A549 (cell line): ENCODE results near the gene ARPP19. TPM values are rescaled to one million over a fixed set of nuclear protein-coding genes. Genes with fewer than 3 reads are reported as not detected.
"Not testable (repeated sequence)": the region's sequence is repeated elsewhere in the genome, so short reads cannot be mapped to it uniquely, and the experiment has no call there.

Source experiments
- ATAC-seq, 2 experiments: fragments of 200-7000 bp in 1 of 2; fragments of >200 bp in 1 of 2; cut with Nextera tagmentation in 1 of 2; cut with Tn5 transposase in 1 of 2; 3 replicates each; pipeline versions ENCODE4 v1.8.0 to v1.9.1; 2018 to 2020; ENCODE audit warnings: mild to moderate bottlenecking in 1 of 2, moderate library complexity in 1 of 2
- CTCF ChIA-PET: fragments of 300-600 bp; sonication (Branson Sonifier 250); formaldehyde crosslinking; extraction: SDS; loops from one replicate; lab custom pipeline; 2021; ENCODE audit warnings: antibody characterized with exemption, inconsistent platforms; lab: Yijun Ruan, JAX
- POLR2A ChIA-PET: fragments of 350-600 bp; formaldehyde crosslinking; extraction: SDS; loops from one replicate; lab custom pipeline; 2021; ENCODE audit warnings: antibody characterized with exemption, inconsistent platforms; lab: Yijun Ruan, JAX
- DNase-seq, 2 experiments: peaks; one replicate each; pipeline versions ENCODE4 v3.0.0 to v3.0.0-alpha.2; 2011 to 2016; ENCODE audit warnings: low read depth in 1 of 2, low spot score in 1 of 2
- FAIRE-seq: peaks from 2 replicates; lab custom pipeline; 2011; peaks lifted over from hg19 to GRCh38; lab: Jason Lieb, UNC
- H3K27ac ChIP-seq, 2 experiments: fragments of >200 bp; sonication (Bioruptor Twin); formaldehyde crosslinking; 3 replicates each; pipeline ENCODE4 v1.5.1; 2016 to 2017
- H3K4me1 ChIP-seq: fragments of >200 bp; sonication (Bioruptor Twin); formaldehyde crosslinking; 3 replicates; pipeline ENCODE4 v1.6.1; 2016
- H3K4me2 ChIP-seq: fragments of >200 bp; sonication (Bioruptor Twin); formaldehyde crosslinking; 3 replicates; pipeline ENCODE4 v1.6.1; 2016
- H3K4me3 ChIP-seq: fragments of >200 bp; sonication (Bioruptor Twin); formaldehyde crosslinking; 3 replicates; pipeline ENCODE4 v1.5.1; 2016
- H3K9me3 ChIP-seq: fragments of >200 bp; sonication (Bioruptor Twin); formaldehyde crosslinking; 3 replicates; pipeline ENCODE4 v1.6.1; 2016
- CBX2 ChIP-seq: fragments of 200-600 bp; sonication (generic); IDR thresholded peaks from 2 replicates; pipeline ENCODE4 v1.6.1; 2016; ENCODE audit warnings: low read depth, mild to moderate bottlenecking, borderline replicate concordance
- CBX8 ChIP-seq: fragments of 200-600 bp; sonication (generic); IDR thresholded peaks from 2 replicates; pipeline ENCODE4 v1.6.1; 2016
- CEBPB ChIP-seq, 2 experiments: fragments of >200 bp in 1 of 2; sonication (Bioruptor Twin) in 1 of 2; formaldehyde crosslinking in 1 of 2; IDR thresholded peaks; 2 replicates each; pipeline ENCODE4 v1.6.1; 2012 to 2016
- CHD2 ChIP-seq: fragments of 150-350 bp; IDR thresholded peaks from 2 replicates; pipeline ENCODE4 v1.6.1; 2014; ENCODE audit warnings: low read length; ENCODE audit not compliant: partially characterized antibody
- CHD4 ChIP-seq: fragments of 200-600 bp; sonication (generic); IDR thresholded peaks from 2 replicates; pipeline ENCODE4 v1.6.1; 2016; ENCODE audit warnings: antibody characterized with exemption, mild to moderate bottlenecking, borderline replicate concordance
- EHMT2 ChIP-seq: fragments of 200-600 bp; sonication (generic); IDR thresholded peaks from 2 replicates; pipeline ENCODE4 v1.6.1; 2016; ENCODE audit warnings: antibody characterized with exemption, low read depth, mild to moderate bottlenecking, moderate library complexity
- ESRRA ChIP-seq: fragments of 150-350 bp; IDR thresholded peaks from 2 replicates; pipeline ENCODE4 v1.6.1; 2014; ENCODE audit warnings: mild to moderate bottlenecking, low read length, borderline replicate concordance
- FOSL2 ChIP-seq, 2 experiments: fragments of 450-650 bp in 1 of 2; fragments of >200 bp in 1 of 2; sonication (Bioruptor Twin) in 1 of 2; formaldehyde crosslinking; IDR thresholded peaks; 2 replicates each; pipeline versions ENCODE4 v1.5.0 to v1.6.1; 2016 to 2020; ENCODE audit warnings: mild to moderate bottlenecking in 1 of 2, moderate library complexity in 1 of 2
- FOXS1 ChIP-seq: fragments of 250-450 bp; sonication (Bioruptor Pico); IDR thresholded peaks from 2 replicates; pipeline ENCODE4 v1.5.0; 2020; ENCODE audit warnings: mild to moderate bottlenecking, moderate library complexity
- HDAC2 ChIP-seq: fragments of 200-600 bp; sonication (generic); IDR thresholded peaks from 2 replicates; pipeline ENCODE4 v1.6.1; 2016
- JUN ChIP-seq, 2 experiments: fragments of >200 bp; sonication (Bioruptor Twin); formaldehyde crosslinking; IDR thresholded peaks; 2 replicates in 1 of 2; 3 replicates in 1 of 2; pipeline ENCODE4 v1.6.1; 2016 to 2017
- JUNB ChIP-seq: fragments of >200 bp; sonication (Bioruptor Twin); formaldehyde crosslinking; IDR thresholded peaks from 2 replicates; pipeline ENCODE4 v1.6.1; 2016
- KDM5A ChIP-seq: fragments of 200-600 bp; sonication (generic); IDR thresholded peaks from 2 replicates; pipeline ENCODE4 v1.6.1; 2016; ENCODE audit warnings: antibody characterized with exemption, mild to moderate bottlenecking
- MAZ ChIP-seq: fragments of 150-350 bp; IDR thresholded peaks from 2 replicates; pipeline ENCODE4 v1.6.1; 2014; ENCODE audit warnings: antibody characterized with exemption, low read depth, low read length, borderline replicate concordance
- MYC ChIP-seq: IDR thresholded peaks from 2 replicates; pipeline ENCODE4 v1.6.1; 2012; ENCODE audit warnings: mild to moderate bottlenecking, inconsistent platforms, low read length, improper control_type of control experiment, borderline replicate concordance
- NR3C1 ChIP-seq: fragments of >200 bp; sonication (Bioruptor Twin); formaldehyde crosslinking; IDR thresholded peaks from 3 replicates; pipeline ENCODE4 v1.6.1; 2017
- PHF8 ChIP-seq: fragments of 200-600 bp; sonication (generic); IDR thresholded peaks from 2 replicates; pipeline ENCODE4 v1.6.1; 2016; ENCODE audit warnings: low read depth, mild to moderate bottlenecking, antibody characterized with exemption, moderate library complexity, borderline replicate concordance
- RARB ChIP-seq: fragments of 250-450 bp; sonication (Bioruptor Pico); IDR thresholded peaks from 2 replicates; pipeline ENCODE4 v1.8.0; 2021; ENCODE audit warnings: mild to moderate bottlenecking, moderate library complexity
- RCOR1 ChIP-seq: fragments of 150-350 bp; IDR thresholded peaks from 2 replicates; pipeline ENCODE4 v1.6.1; 2014; ENCODE audit warnings: antibody characterized with exemption, low read length, low read depth
- RFX5 ChIP-seq: fragments of 450-650 bp; IDR thresholded peaks from 2 replicates; pipeline ENCODE4 v1.7.1; 2014; ENCODE audit warnings: antibody characterized with exemption, mild to moderate bottlenecking, moderate library complexity
- SMC3 ChIP-seq: fragments of >200 bp; sonication (Bioruptor Twin); formaldehyde crosslinking; IDR thresholded peaks from 3 replicates; pipeline ENCODE4 v1.6.1; 2018; ENCODE audit warnings: inconsistent platforms
- TFCP2L1 ChIP-seq: fragments of 250-450 bp; sonication (Bioruptor Pico); IDR thresholded peaks from 2 replicates; pipeline ENCODE4 v1.5.0; 2021; ENCODE audit warnings: mild to moderate bottlenecking
- ZC3H11A ChIP-seq: fragments of 450-650 bp; IDR thresholded peaks from 2 replicates; pipeline ENCODE4 v1.6.1; 2014; ENCODE audit warnings: antibody characterized with exemption, mild to moderate bottlenecking
- ZSCAN20 ChIP-seq: fragments of 250-450 bp; sonication (Bioruptor Pico); IDR thresholded peaks from 2 replicates; pipeline ENCODE4 v1.8.0; 2022; ENCODE audit warnings: mild to moderate bottlenecking, moderate library complexity
- WGBS: methylation state at CpG from one replicate; pipeline ENCODE4 v1.1.6; 2017; ENCODE audit errors: missing lambda C conversion rate; 5-methylcytosine and 5-hydroxymethylcytosine counted together
- polyA plus RNA-seq, 4 experiments: library from polyadenylated mRNA; depleted of rRNA in 3 of 4; stranded (reverse); fragments of >200 nt; fragmentation: RNase III in 1 of 4; extraction: RNeasy Plus Mini Kit Qiagen cat#74134 plus additional on column Dnase treatment in 1 of 4; gene quantifications; 2 replicates in 3 of 4; 3 replicates in 1 of 4; pipeline ENCODE4 v1.2.3, GENCODE V29; 2011 to 2017
- TF ChIP-seq, protein P1 (sequence below): fragments of 450-650 bp; IDR thresholded peaks from 2 replicates; pipeline ENCODE4 v1.6.1; 2014; ENCODE audit warnings: antibody characterized with exemption
- TF ChIP-seq, protein P2 (sequence below): IDR thresholded peaks from 2 replicates; pipeline ENCODE4 v1.6.1; 2012; ENCODE audit warnings: low read depth, borderline replicate concordance

ARPP19 gene
- polyA plus RNA-seq, 2 of the 4 experiments (the other 2 are of a cell fraction): 102 to 192 TPM

DNA sequence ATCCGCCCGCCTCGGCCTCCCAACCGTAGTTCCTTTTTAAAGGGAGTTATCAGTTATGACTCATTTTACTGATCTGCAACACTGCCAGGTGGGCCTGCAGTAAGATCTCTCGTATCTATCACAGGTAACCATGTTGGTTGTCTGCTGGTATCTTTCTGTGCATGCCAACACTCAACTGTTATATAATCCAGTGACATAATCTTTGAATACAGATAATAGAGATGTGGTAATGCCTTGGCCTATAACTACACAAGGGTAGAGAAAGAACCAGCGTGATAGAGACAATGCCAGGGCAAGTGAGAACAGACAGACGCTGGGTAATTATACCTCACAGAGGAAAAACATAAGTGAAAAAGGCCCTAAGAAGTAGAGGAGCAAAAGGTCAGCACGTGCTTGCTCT is 11.0 kb upstream of the ARPP19 start:
- ChIA-PET CTCF (interaction anchor here (2.1 kb wide), 1 partner anchor 13 kb away, joined by 6 read pairs; no protein-coding TSS in a partner anchor), POLR2A (no interaction called here)
- FAIRE-seq (no peak), ATAC-seq (no peak), DNase-seq (no peak)
- Histone ChIP-seq H3K4me1 (no peaks in the 10 kb centered on the region), H3K4me2 (no peak overlapping the region), H3K9me3 (no peaks in the 10 kb centered on the region), H3K27ac (no peak overlapping the region), H3K4me3 (no peak overlapping the region)
- TF ChIP-seq TFCP2L1 (CRISPR knock-in tag) (no peak), FOXS1 (no peak), PHF8 (no peak), CEBPB (IDR thresholded peaks at IDR 0.05) (no peak), KDM5A (no peak), ESRRA (no peak), ZSCAN20 (CRISPR knock-in tag) (no peak), MYC (no peak), EHMT2 (no peak), JUNB (no peak), RCOR1 (no peak), CBX2 (no peak), ZC3H11A (no peak)
- TF ChIP-seq, protein P1, sequence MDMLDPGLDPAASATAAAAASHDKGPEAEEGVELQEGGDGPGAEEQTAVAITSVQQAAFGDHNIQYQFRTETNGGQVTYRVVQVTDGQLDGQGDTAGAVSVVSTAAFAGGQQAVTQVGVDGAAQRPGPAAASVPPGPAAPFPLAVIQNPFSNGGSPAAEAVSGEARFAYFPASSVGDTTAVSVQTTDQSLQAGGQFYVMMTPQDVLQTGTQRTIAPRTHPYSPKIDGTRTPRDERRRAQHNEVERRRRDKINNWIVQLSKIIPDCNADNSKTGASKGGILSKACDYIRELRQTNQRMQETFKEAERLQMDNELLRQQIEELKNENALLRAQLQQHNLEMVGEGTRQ: no peak
- TF ChIP-seq, protein P2, sequence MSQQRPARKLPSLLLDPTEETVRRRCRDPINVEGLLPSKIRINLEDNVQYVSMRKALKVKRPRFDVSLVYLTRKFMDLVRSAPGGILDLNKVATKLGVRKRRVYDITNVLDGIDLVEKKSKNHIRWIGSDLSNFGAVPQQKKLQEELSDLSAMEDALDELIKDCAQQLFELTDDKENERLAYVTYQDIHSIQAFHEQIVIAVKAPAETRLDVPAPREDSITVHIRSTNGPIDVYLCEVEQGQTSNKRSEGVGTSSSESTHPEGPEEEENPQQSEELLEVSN: no peak
- 83% methylated on average over 8 of the region's 8 CpGs for WGBS

DNA sequence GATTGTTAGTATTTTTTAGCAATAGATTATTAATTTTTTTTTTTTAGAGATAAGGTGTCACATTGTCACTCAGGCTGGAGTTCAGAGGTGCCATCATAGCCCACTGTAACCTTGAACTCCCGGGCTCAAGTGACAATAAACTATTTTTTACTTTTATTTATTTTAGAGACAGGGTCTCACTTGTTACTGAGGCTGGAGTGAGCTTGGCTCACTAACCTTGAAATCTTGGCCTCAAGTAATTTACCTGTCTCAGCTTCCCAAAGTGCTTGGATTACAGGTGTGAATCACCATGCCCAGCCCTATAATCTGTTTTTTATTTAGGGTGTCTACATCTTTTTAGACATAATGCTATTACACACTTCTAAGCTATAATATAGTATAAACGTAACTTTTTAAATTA is 7.9 kb upstream of the ARPP19 start:
- H3K9me3 ChIP-seq: no peaks in the 10 kb centered on the region
- FAIRE-seq (no peak), DNase-seq (no peak), ATAC-seq (no peak)
- H3K27ac ChIP-seq: no peak overlapping the region
- no peak overlapping the region for H3K4me3 ChIP-seq
- no peak for TF ChIP-seq SMC3
- no peak for TF ChIP-seq EHMT2
- TF ChIP-seq TFCP2L1 (CRISPR knock-in tag): no peak
- no peak for TF ChIP-seq NR3C1
- no peak for TF ChIP-seq HDAC2
- TF ChIP-seq MYC: no peak
- no peak for TF ChIP-seq CHD2
- TF ChIP-seq RCOR1: no peak
- TF ChIP-seq PHF8: no peak
- TF ChIP-seq RARB (CRISPR knock-in tag): no peak
- TF ChIP-seq FOSL2 (IDR thresholded peaks at IDR 0.05): no peak
- no peak for TF ChIP-seq FOSL2 (CRISPR knock-in tag; IDR thresholded peaks at IDR 0.05)
- TF ChIP-seq ZC3H11A: no peak
- TF ChIP-seq RFX5: no peak
- TF ChIP-seq, protein P2: no peak
- TF ChIP-seq, protein P1: no peak
- TF ChIP-seq JUN (IDR thresholded peaks at IDR 0.05): no peak
- no peak for TF ChIP-seq KDM5A
- TF ChIP-seq CBX8: no peak
- no peak for TF ChIP-seq CHD4
- no peak for TF ChIP-seq MAZ
- no peaks in the 10 kb centered on the region for H3K4me1 ChIP-seq
- ChIA-PET POLR2A (no interaction called here), CTCF (interaction anchor here (1.2 to 1.7 kb wide), 3 partner anchors 9 to 245 kb away, joined by 3 to 5 read pairs (median 5); no protein-coding TSS in a partner anchor)
- no peak overlapping the region for H3K4me2 ChIP-seq
- WGBS: 88% methylated on average over 2 of the region's 2 CpGs

DNA sequence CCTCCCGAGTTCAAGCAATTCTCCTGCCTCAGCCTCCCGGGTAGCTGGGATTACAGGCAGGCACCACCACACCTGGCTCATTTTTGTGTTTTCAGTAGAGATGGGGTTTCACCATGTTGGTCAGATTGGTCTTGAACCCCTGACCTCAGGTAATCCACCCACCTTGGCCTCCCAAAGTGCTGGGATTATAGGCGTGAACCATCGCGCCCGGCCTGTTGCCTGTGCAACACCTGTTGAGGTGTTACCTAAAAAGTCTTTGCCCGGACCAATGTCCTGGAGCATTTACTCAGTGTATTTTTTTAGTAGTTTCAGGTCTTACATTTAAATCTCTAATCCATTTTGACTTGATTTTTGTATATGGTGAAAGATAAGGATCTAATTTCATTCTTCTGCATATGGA is 6.7 kb upstream of the ARPP19 start:
- H3K4me3 ChIP-seq, H3K4me2 ChIP-seq, ATAC-seq, H3K9me3 ChIP-seq, POLR2A ChIA-PET, H3K4me1 ChIP-seq, H3K27ac ChIP-seq, DNase-seq, FAIRE-seq: not testable (repeated sequence)
- CTCF ChIA-PET: interaction anchor here (0.6 to 1.7 kb wide), 7 partner anchors 10 to 320 kb away, joined by 3 to 5 read pairs (median 5); partner anchors contain the start of gene MYO5A
- WGBS: 93% methylated on average over 7 of the region's 7 CpGs
